H9 (cell line): ENCODE results near the gene COL5A2. TPM values are rescaled to one million over a fixed set of nuclear protein-coding genes. Genes with fewer than 3 reads are reported as not detected.

Experiments
- DNase-seq: peaks from one replicate; pipeline ENCODE4 v3.0.0-alpha.2; 2017
- H2AFZ ChIP-seq: one replicate; pipeline ENCODE4 v1.6.1; 2013; ENCODE audit warnings: mild to moderate bottlenecking, low read length, control low read depth, moderate library complexity
- H2AK5ac ChIP-seq: 2 replicates; pipeline ENCODE4 v1.6.1; 2013; ENCODE audit warnings: low read length, control low read depth, mixed read lengths; ENCODE audit not compliant: insufficient read length
- H2BK120ac ChIP-seq: one replicate; pipeline ENCODE4 v1.6.1; 2013; ENCODE audit warnings: low read depth, mild to moderate bottlenecking, low read length, control low read depth, inconsistent platforms; ENCODE audit not compliant: poor library complexity, severe bottlenecking
- H2BK12ac ChIP-seq: 2 replicates; pipeline ENCODE4 v1.6.1; 2013; ENCODE audit warnings: low read length, control low read depth, mixed read lengths, low read depth; ENCODE audit not compliant: insufficient read length
- H2BK15ac ChIP-seq: 2 replicates; pipeline ENCODE4 v1.6.1; 2013; ENCODE audit warnings: low read depth, low read length, control low read depth
- H2BK20ac ChIP-seq: one replicate; pipeline ENCODE4 v1.6.1; 2013; ENCODE audit warnings: low read depth, mild to moderate bottlenecking, low read length, control low read depth, inconsistent platforms; ENCODE audit not compliant: poor library complexity, severe bottlenecking
- H2BK5ac ChIP-seq: 2 replicates; pipeline ENCODE4 v1.6.1; 2013; ENCODE audit warnings: low read length, control low read depth, mixed read lengths; ENCODE audit not compliant: insufficient read length
- H3K14ac ChIP-seq: 2 replicates; pipeline ENCODE4 v1.6.1; 2013; ENCODE audit warnings: low read length, control low read depth; ENCODE audit not compliant: insufficient read depth
- H3K18ac ChIP-seq: 2 replicates; pipeline ENCODE4 v1.6.1; 2013; ENCODE audit warnings: low read depth, mild to moderate bottlenecking, mixed read lengths, low read length, control low read depth; ENCODE audit not compliant: insufficient read length
- H3K23ac ChIP-seq: 2 replicates; pipeline ENCODE4 v1.6.1; 2013; ENCODE audit warnings: low read length, control low read depth, mixed read lengths, low read depth; ENCODE audit not compliant: insufficient read length
- H3K23me2 ChIP-seq: 2 replicates; pipeline ENCODE4 v1.6.1; 2013; ENCODE audit warnings: low read depth, mild to moderate bottlenecking, mixed read lengths, low read length, control low read depth; ENCODE audit not compliant: insufficient read length, poor library complexity, severe bottlenecking
- H3K27ac ChIP-seq: 2 replicates; pipeline ENCODE4 v1.5.1; 2013; ENCODE audit warnings: low read length, control low read depth, mixed read lengths, low read depth; ENCODE audit not compliant: insufficient read length
- H3K27me3 ChIP-seq: 2 replicates; pipeline ENCODE4 v1.6.1; 2013; ENCODE audit warnings: low read length, control low read depth, inconsistent platforms; ENCODE audit not compliant: insufficient read depth
- H3K4ac ChIP-seq: 2 replicates; pipeline ENCODE4 v1.6.1; 2013; ENCODE audit warnings: low read depth, mild to moderate bottlenecking, control low read depth, inconsistent platforms, low read length, moderate library complexity
- H3K4me1 ChIP-seq: 2 replicates; pipeline ENCODE4 v1.6.1; 2013; ENCODE audit warnings: low read length, control low read depth, inconsistent platforms; ENCODE audit not compliant: insufficient read depth
- H3K4me2 ChIP-seq: 2 replicates; pipeline ENCODE4 v1.6.1; 2013; ENCODE audit warnings: low read length, control low read depth, mixed read lengths; ENCODE audit not compliant: insufficient read length, insufficient read depth
- H3K56ac ChIP-seq: 2 replicates; pipeline ENCODE4 v1.6.1; 2013; ENCODE audit warnings: low read depth, mild to moderate bottlenecking, mixed read lengths, low read length, control low read depth; ENCODE audit not compliant: insufficient read length
- H3K79me1 ChIP-seq: 2 replicates; pipeline ENCODE4 v1.6.1; 2013; ENCODE audit warnings: low read depth, mild to moderate bottlenecking, moderate library complexity, low read length, control low read depth, inconsistent platforms; ENCODE audit not compliant: insufficient read depth, poor library complexity, severe bottlenecking
- H3K79me2 ChIP-seq: 2 replicates; pipeline ENCODE4 v1.6.1; 2013; ENCODE audit warnings: low read length, control low read depth, inconsistent platforms; ENCODE audit not compliant: insufficient read depth
- H3K9ac ChIP-seq: 2 replicates; pipeline ENCODE4 v1.6.1; 2013; ENCODE audit warnings: low read length, control low read depth, mixed read lengths; ENCODE audit not compliant: insufficient read length; ENCODE audit errors: extremely low read depth
- H3K9me3 ChIP-seq: one replicate; pipeline ENCODE4 v1.6.1; 2013; ENCODE audit warnings: low read depth, low read length, inconsistent platforms; ENCODE audit not compliant: control insufficient read depth
- H3T11ph ChIP-seq: one replicate; pipeline ENCODE4 v1.6.1; 2013; ENCODE audit warnings: mild to moderate bottlenecking, low read length, control low read depth, inconsistent platforms
- H4K20me1 ChIP-seq: one replicate; pipeline ENCODE4 v1.6.1; 2013; ENCODE audit not compliant: control insufficient read depth, insufficient read length, insufficient read depth
- H4K5ac ChIP-seq: 2 replicates; pipeline ENCODE4 v1.6.1; 2013; ENCODE audit warnings: low read depth, mild to moderate bottlenecking, mixed read lengths, low read length, control low read depth; ENCODE audit not compliant: insufficient read length
- H4K8ac ChIP-seq: replicated peaks from 2 replicates; pipeline ENCODE4 v1.6.1; 2013; ENCODE audit warnings: low read length, control low read depth, mixed read lengths, low read depth; ENCODE audit not compliant: insufficient read length
- H4K91ac ChIP-seq: 2 replicates; pipeline ENCODE4 v1.6.1; 2013; ENCODE audit warnings: low read depth, mild to moderate bottlenecking, moderate library complexity, mixed read lengths, low read length, control low read depth; ENCODE audit not compliant: insufficient read length
- H3K27ac Mint-ChIP-seq, 3 experiments: 2 replicates in 2 of 3; 3 replicates in 1 of 3; pipeline ENCODE4 v1.8.0; 2020 to 2021; ENCODE audit warnings: mixed read lengths in 3 of 3, mild to moderate bottlenecking in 1 of 3, moderate library complexity in 1 of 3
- H3K27me3 Mint-ChIP-seq: 2 replicates; pipeline ENCODE4 v1.8.0; 2021; ENCODE audit warnings: low read depth, mild to moderate bottlenecking, moderate library complexity, mixed read lengths
- H3K36me3 Mint-ChIP-seq, 3 experiments: 2 replicates in 2 of 3; 3 replicates in 1 of 3; pipeline ENCODE4 v1.8.0; 2020 to 2021; ENCODE audit warnings: low read depth in 3 of 3, mixed read lengths in 3 of 3; ENCODE audit not compliant: insufficient read depth in 1 of 3
- H3K4me1 Mint-ChIP-seq, 2 experiments: 2 replicates each; pipeline ENCODE4 v1.8.0; 2020; ENCODE audit warnings: mixed read lengths in 2 of 2
- H3K4me3 Mint-ChIP-seq, 2 experiments: 2 replicates in 1 of 2; 3 replicates in 1 of 2; pipeline ENCODE4 v1.8.0; 2020 to 2021; ENCODE audit warnings: mild to moderate bottlenecking in 2 of 2, mixed read lengths in 2 of 2, moderate library complexity in 1 of 2
- H3K9me3 Mint-ChIP-seq, 2 experiments: 2 replicates in 1 of 2; 3 replicates in 1 of 2; pipeline ENCODE4 v1.8.0; 2020; ENCODE audit warnings: mild to moderate bottlenecking in 2 of 2, mixed read lengths in 2 of 2, moderate library complexity in 1 of 2
- CTCF ChIP-seq: fragments of 200-600 bp; sonication (generic); conservative IDR thresholded peaks from 3 replicates; pipeline ENCODE4 v1.8.0; 2021; ENCODE audit warnings: antibody characterized with exemption, mild to moderate bottlenecking
- WGBS: extraction: QIAGEN DNeasy Blood & Tissue Kit; methylation state at CpG from one replicate; pipeline ENCODE4 v1.1.7; 2013; ENCODE audit warnings: missing lambda C conversion rate, low lambda C conversion rate, mixed read lengths; ENCODE audit not compliant: insufficient read length; ENCODE audit errors: extremely low coverage; 5-methylcytosine and 5-hydroxymethylcytosine counted together
- total RNA-seq: library from RNA; stranded (reverse); gene quantifications from 2 replicates; pipeline ENCODE4 v1.2.1, GENCODE V29; 2021

The COL5A2 gene
- total RNA-seq, 1 experiment from 2014 or later = 10.5 TPM

- Mint-ChIP-seq H3K36me3 (no peaks in the 10 kb centered on the region), H3K27me3 (no peaks in the 10 kb centered on the region), H3K4me3 (no peak overlapping the region), H3K27ac (no peak overlapping the region), H3K9me3 (no peaks in the 10 kb centered on the region), H3K4me1 (peaks cover 2 to 7% of the 10 kb centered on the region in 2 experiments; a peak in 2 of 4 replicates)
- Histone ChIP-seq H2BK20ac (no peak overlapping the region), H3K27ac (no peak overlapping the region), H2AK5ac (no peak overlapping the region), H4K8ac (no peak overlapping the region), H3K14ac (no peak overlapping the region), H3K23ac (no peak overlapping the region), H3K23me2 (no peaks in the 10 kb centered on the region), H2BK5ac (no peak overlapping the region), H3K79me2 (no peaks in the 10 kb centered on the region; the same call in 1 of the 2 replicates), H3K9me3 (no peaks in the 10 kb centered on the region), H3K4ac (no peak overlapping the region), H3T11ph (no peak overlapping the region), H3K4me1 (peaks cover 5% of the 10 kb centered on the region; the same call in 1 of the 2 replicates), H3K9ac (no peak overlapping the region), H3K79me1 (no peaks in the 10 kb centered on the region), H3K27me3 (no peaks in the 10 kb centered on the region), H2BK15ac (no peak overlapping the region), H3K18ac (no peak overlapping the region), H4K20me1 (no peaks in the 10 kb centered on the region), H2AFZ (no peak overlapping the region), H4K91ac (no peak overlapping the region), H4K5ac (no peak overlapping the region), H2BK12ac (no peak overlapping the region), H3K4me2 (no peak overlapping the region), H3K56ac (no peak overlapping the region), H2BK120ac (no peak overlapping the region)
- WGBS = no CpG with 5 or more reads among the region's 2 CpGs
- no peak for TF ChIP-seq CTCF
- no peak for DNase-seq
These were observed 68.4 kb downstream of the COL5A2 start for GRCh38 chr2:189111063-189111715.
